NCI-H82 treated with DMSO at 0.1 percent for 48 hours (cell line): Measurements from ENCODE around the gene DOCK1.

Experiments
- DNase-seq: peaks from one replicate; lab custom pipeline; 2025; ENCODE audit not compliant: unreplicated experiment; lab: John Stamatoyannopoulos, UW

Gene DOCK1

GRCh38 chr10:127129104-127129503, 223.9 kb downstream of the DOCK1 start:
- DNase-seq = no peak

DNA sequence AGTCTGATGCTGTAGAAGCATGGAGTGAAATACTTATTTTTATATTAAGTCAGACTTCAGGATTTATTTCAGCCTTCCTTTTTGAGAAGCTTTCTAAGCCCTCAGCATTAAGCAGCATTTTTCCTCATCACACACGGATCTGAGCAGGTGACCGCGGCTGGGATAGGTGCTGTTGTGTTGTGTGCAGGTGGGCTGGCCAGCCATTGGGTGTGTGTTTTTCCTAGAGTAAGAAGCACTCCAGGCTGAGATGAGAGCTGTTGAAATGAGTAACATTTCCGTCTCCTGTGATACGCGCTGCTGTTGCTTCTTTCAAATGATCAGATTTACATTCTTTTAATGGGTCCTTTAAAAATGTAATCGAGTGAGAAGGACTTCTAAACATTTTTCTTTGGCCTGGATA, 227.2 kb downstream of the DOCK1 start:
- DNase-seq = no peak

GRCh38 chr10:127133225-127133624, 228.0 kb downstream of the DOCK1 start:
- DNase-seq = no peak

GRCh38 chr10:127133672-127134500, 228.7 kb downstream of the DOCK1 start:
- no peak for DNase-seq

GRCh38 chr10:127135844-127136577, 230.8 kb downstream of the DOCK1 start:
- DNase-seq = no peak

DNA sequence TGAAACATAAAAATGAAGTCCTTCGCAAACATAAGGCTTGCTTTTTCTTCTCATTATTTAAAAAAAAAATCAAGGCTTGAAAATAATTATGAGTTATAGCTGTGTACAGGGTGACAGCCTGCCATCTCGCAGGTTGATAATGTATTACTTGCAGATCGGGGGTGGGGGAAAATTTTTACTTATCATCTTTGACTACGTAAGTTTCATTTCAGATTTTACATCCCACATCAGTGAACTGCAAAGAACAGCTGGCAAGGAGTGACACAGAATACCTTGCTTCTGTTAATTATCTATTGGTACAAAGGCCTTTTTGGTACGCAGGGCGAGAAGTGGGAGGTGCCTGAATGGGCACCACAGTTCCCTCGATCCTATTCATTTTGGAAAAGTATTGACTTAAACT, 232.2 kb downstream of the DOCK1 start:
- DNase-seq = no peak

DNA sequence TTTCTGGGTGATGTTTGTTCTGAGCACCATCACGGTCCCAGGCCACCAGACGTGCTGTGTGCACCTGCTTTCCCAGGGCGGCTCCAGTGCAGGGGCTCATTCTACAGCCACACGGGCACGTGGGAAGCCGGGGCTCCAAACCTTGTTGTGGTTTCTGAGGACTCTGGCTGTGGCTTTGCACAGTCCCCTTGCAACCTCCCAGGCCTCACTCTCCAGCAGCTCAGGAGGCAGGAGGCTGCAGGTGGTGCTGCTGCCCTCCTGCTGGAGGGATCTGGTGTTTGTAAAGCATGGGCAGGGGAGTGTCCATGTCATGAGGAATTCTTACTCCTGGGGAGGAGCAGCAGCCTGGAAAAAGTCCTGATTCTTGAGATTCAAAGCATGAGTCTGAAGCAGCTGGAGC, 236.9 kb downstream of the DOCK1 start:
- no peak for DNase-seq

- DNase-seq = no peak
Observed at GRCh38 chr10:127142856-127143255, 237.6 kb downstream of the DOCK1 start.

DNA sequence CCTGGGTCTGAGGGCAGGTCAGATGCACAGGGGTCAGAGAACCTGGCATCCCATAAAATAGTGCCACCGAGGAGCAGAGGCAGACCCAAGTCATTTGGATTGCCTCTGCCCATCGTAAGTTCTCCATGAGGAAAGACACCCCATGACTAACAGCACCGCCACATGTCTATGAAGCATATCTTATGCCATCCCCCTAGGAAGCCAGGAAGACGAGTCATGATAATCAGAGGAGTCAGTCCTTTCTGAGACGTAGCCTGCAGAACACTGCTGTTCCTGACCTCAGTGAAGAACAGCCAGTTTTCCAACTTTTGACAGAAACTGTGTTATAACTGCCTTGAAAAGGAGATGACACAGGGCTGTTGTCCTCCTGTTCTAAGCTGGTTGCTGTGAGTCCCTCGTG, 239.9 kb downstream of the DOCK1 start:
- no peak for DNase-seq

- no peak for DNase-seq
Observed at GRCh38 chr10:127146661-127147060, 241.4 kb downstream of the DOCK1 start.

DNA sequence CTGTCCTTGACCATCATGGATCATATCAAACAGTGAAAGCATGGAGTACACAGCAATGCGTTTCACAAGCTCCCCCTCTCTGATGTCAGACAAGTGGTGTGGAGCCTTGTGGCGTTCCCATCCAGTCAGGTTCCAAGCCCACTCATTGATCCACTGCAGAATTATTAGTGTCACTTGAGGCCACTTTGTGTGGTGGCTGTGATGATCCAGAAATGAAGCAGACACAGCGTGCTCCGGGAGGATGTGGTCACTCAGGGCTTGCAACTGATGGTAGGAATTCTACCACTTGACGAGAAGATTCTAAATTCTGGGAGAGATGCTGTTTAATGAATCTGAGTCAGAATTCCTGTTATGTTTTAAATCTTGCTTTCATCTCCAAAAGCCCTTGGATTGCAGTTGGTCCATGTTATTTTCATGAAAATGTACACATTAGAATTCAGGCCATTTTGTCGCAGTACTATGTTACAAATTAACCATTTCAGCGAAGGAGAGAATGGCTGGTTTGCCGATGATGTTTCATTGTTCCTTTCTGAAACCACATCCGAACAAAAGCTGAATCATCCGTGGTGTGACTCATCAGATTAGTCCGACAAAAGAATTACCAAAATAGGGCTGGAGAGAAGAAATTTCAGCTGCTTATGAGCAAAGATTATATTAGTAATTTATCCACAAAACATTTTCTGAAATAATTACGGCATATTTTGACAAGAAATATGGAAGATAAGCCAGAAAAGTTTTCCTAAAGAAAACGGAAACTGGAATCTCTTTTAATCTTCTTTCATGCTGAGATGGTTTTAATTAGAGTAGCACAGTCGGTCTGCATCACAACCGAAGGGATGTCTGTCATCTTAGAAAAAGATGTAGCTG, 243.1 kb downstream of the DOCK1 start:
- no peak for DNase-seq

DNA sequence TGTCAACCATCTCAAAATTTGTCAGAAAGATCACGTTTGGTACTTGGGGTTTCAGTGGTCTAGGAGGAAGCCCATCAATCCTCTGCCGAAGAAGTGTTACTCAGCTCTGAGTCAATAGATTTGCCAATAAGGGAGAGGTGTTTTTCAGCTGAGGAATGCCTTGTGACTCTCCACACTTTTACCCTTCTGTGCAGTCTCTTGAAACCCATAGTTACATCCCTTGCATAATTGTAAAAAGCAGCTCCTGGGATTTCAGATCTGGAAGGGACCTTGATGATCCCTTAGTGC, 243.6 kb downstream of the DOCK1 start:
- no peak for DNase-seq

DNA sequence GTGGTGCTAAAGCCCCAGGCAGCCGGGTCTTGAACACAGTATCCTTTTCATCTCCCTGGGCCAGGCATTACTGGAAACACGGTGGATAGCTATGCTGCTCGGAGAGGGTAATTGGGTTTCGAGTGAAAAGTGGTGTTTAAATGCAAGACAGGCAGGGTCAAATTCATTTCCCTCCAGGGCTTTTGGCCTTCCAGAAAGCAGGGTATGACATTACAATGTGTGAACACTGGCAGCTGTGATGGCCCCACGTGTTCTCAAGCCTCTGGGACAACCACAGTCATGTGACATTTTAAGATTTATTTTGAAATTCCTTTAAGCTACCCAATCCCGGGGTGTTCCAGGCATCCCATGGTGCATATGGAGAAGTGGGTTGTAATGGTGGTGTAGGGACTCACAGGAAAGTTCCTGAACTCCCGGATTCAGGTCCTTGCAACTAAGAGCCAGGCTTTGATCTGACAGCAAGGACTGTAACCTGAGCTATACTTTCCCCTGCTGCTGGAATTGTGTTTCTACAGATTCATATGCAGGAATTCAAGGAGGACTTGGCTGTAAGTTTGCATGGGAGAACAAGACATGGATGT, 244.4 kb downstream of the DOCK1 start:
- DNase-seq = no peak

DNA sequence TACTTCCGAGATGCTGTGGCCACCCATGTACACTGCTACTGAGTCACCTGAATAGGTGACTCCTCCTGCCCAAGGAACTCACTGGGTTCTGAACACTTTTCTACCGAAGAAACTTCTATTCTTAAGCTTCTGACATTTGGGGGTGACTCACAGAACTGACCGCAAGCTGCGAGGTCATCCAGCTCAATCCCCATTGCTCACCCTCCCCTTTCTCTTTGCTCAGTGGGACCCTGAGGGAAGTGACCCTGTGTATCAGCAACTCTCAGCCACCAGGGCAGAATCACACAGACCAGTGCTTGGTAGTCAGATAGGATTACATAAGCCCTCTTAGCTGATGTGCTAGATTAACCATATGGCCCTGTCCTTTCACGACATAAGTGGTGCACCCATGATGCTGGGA, 244.9 kb downstream of the DOCK1 start:
- DNase-seq = peak; percentile 70

DNA sequence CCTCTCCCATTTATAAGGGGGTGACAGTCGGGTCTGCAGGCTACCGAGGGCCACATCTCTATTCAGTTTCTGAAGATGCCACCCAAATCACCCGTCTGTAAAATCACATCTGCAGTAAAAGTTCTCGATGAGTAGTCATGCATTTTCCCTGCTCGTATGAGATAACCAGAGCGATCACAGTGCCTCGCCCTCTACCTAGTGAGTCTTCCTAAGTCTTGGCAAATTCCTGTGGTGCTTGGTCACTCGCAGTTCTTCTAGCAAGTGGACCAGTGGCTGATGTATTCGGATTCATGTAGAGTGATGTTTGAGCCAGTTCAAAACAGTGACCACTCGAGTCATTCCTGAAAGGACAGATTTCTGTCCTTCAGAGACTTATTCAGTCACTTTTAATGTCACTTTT, 246.3 kb downstream of the DOCK1 start:
- DNase-seq = no peak

- no peak for DNase-seq
Observed at GRCh38 chr10:127151981-127152699, 246.9 kb downstream of the DOCK1 start.

- no peak for DNase-seq
Observed at GRCh38 chr10:127153181-127153580, 248.0 kb downstream of the DOCK1 start.

DNA sequence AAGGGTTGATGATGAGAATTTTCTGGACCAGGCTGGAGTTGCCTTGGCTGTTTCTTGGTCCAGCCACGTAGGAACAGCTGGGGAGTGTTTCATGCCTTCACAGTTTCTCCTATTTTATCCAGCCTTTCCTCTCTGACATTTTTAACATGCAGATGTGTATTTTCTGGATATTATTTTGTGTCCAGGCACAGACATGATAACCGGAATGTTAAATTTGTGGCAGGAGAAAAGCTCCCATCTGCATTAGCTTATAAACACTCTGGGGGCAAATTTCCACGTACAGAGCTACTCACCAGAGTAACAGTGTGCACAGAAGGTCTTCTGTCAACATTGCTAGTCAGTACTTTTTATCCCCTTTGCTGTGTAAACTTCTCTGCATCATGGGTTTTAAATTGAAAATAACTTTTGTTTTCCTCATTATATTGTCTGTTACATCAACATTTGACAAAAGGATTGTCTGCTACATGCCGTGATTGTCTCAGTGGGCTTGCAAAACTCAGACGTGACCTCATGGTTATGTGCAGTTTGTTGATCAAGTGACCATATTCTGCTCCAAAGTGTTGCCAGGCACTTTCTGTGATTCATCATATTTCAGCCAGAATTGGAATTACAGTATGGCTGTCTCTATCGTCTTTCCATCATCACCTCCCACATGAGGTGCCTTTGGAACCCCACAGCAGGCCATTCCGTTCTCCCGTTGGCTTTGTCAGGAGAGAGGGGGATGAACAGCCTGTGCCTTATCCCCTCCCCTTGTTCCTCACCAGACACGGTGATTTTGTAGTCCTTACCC, 249.8 kb downstream of the DOCK1 start:
- no peak for DNase-seq

DNA sequence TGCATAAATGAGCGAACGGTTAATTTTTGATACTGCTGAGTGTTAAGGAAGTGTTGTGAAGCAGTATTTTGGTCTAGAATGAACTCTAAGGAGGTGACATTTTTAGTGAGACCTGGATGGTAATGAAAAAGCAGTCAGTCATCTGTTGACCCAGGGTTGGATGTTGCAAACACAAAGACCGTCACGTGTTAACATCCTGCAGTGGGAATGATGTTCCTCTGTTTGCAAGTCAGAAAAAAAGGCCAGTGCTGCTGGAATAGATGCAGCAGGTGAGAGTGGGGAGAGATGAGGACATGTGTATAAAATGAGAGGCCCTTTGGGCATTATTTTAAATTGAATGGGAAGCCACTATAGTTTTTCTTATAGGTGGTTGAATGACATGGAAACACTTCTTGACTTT, 251.9 kb downstream of the DOCK1 start:
- DNase-seq = no peak
